Measurements from ENCODE around the gene RAB19. TPM values are rescaled to one million over a fixed set of nuclear protein-coding genes. Genes with fewer than 3 reads are reported as not detected.

RAB19 gene
- total and polyA plus RNA-seq, 7 donors = not detected

DNA sequence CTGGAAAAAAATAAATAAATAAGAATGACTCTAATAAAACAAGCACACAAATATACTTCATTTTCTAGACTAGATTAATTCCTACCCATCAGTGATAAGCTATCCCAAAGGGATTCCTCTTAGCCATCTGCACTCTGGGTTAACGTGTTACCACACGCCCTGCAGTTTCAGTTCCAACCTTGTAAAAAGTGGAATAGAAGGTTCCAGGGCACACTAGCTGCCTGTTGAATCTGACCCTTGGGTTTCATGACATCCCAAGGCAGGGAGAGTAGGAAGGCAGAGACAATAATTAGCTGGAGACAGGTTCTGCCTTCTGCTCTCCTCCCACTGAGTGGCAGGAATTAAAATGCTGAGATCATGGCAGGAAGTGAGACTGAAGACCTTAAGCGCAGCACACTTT, 39.0 kb upstream of the RAB19 start:
- WGBS, 3 donors = 83 to 95% (median 84%) methylated on average over 3 of the region's 3 CpGs

DNA sequence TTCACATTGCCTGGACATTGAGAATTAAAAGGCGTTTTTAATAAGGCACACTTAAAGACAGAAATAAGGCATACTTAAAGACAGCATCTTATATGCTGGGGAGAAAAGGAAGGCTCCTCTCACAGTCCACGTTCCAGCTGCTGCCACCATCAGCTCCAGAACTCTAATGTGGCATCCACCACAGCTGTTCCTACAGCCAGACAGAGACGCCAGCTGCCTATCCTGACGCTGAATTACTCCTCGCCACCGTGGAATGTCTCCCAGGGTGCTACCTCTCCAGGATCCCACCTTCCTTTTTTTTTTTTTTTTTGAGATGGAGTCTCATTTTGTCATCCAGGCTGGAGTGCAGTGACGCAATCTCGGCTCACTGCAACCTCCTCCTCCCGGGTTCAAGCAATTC, 36.3 kb upstream of the RAB19 start:
- WGBS, 3 donors = 76 to 83% (median 78%) methylated on average over 9 of the region's 9 CpGs
- ATAC-seq = no peak
- no peak for DNase-seq

More for the DNA sequence above, 39.0 kb upstream of the RAB19 start:
- Histone ChIP-seq H3K9me3 (no peaks in the 10 kb centered on the region), H3K27ac (no peak overlapping the region), H3K27me3 (ENCODE audit: insufficient read depth in 3 of 3, low read length in 2 of 3) (no peaks in the 10 kb centered on the region), H3K4me3 (no peak overlapping the region), H3K4me1 (no peaks in the 10 kb centered on the region), H3K36me3 (ENCODE audit: insufficient read depth in 1 of 2, low read depth in 1 of 2) (peaks cover 0 to 34% of the 10 kb centered on the region in 2 donors)
- intact Hi-C loops (cut with DNase I) = no loop called here
- TF ChIP-seq, protein P1, sequence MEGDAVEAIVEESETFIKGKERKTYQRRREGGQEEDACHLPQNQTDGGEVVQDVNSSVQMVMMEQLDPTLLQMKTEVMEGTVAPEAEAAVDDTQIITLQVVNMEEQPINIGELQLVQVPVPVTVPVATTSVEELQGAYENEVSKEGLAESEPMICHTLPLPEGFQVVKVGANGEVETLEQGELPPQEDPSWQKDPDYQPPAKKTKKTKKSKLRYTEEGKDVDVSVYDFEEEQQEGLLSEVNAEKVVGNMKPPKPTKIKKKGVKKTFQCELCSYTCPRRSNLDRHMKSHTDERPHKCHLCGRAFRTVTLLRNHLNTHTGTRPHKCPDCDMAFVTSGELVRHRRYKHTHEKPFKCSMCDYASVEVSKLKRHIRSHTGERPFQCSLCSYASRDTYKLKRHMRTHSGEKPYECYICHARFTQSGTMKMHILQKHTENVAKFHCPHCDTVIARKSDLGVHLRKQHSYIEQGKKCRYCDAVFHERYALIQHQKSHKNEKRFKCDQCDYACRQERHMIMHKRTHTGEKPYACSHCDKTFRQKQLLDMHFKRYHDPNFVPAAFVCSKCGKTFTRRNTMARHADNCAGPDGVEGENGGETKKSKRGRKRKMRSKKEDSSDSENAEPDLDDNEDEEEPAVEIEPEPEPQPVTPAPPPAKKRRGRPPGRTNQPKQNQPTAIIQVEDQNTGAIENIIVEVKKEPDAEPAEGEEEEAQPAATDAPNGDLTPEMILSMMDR (IDR thresholded peaks at IDR 0.05) = no peak
- no peak for ATAC-seq
- no peak for DNase-seq

DNA sequence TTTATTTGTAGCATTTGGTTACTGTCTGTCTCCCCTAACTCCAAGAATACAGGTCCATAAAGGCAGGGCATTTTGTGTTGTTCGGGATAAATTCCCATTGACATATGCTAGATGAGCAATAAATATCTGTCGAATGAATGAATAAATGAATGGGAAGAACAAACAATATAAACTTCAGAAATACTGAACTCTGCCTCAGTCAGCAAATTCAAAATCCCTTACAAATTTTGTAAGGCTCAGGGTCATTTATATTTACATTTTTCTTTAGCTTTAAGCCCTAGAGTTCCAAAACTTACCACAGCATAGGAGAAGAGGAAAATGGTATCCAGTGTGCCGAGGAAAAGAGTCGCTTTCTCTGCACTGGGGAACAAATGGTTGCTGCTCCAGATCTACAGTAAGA, 34.6 kb upstream of the RAB19 start:
- no peak for DNase-seq
- Histone ChIP-seq H3K4me3 (no peak overlapping the region), H3K27me3 (ENCODE audit: insufficient read depth in 3 of 3, low read length in 2 of 3) (no peaks in the 10 kb centered on the region), H3K4me1 (no peaks in the 10 kb centered on the region), H3K9me3 (no peaks in the 10 kb centered on the region), H3K27ac (no peak overlapping the region), H3K36me3 (ENCODE audit: insufficient read depth in 1 of 2, low read depth in 1 of 2) (peaks cover 0 to 22% of the 10 kb centered on the region in 2 donors)
- intact Hi-C loops (cut with DNase I) = no loop called here
- no peak for ATAC-seq
- WGBS, 3 donors = 93 to 98% (median 96%) methylated on average over 4 of the region's 4 CpGs
- TF ChIP-seq, protein P1 (IDR thresholded peaks at IDR 0.05) = no peak

More for the DNA sequence above, 36.3 kb upstream of the RAB19 start:
- no peaks in the 10 kb centered on the region for H3K27me3 ChIP-seq (ENCODE audit: insufficient read depth in 3 of 3, low read length in 2 of 3)
- H3K36me3 ChIP-seq (ENCODE audit: insufficient read depth in 1 of 2, low read depth in 1 of 2) = peaks cover 0 to 29% of the 10 kb centered on the region in 2 donors
- no peak overlapping the region for H3K27ac ChIP-seq
- no peaks in the 10 kb centered on the region for H3K4me1 ChIP-seq
- intact Hi-C loops (cut with DNase I) = no loop called here
- H3K4me3 ChIP-seq = no peak overlapping the region
- TF ChIP-seq, protein P1 (IDR thresholded peaks at IDR 0.05) = no peak
- H3K9me3 ChIP-seq = no peaks in the 10 kb centered on the region

DNA sequence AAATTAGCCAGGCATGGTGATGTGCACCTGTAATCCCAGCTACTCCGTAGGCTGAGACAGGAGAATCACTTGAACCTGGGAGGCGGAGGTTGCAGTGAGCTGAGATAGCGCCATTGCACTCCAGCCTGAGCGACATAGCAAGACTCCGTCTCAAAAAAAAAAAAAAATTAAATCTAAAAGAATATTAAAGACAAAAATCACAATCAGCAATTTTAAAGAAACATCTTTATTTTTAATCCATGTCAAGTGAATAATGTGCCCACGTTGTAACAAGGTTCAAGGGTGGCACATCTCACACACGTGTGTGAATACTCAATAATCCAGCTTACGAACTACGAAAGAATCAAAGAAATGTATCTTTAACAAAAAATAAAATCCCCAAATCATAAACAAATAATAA, 28.5 kb upstream of the RAB19 start:
- H3K27me3 ChIP-seq (ENCODE audit: insufficient read depth in 3 of 3, low read length in 2 of 3) = no peaks in the 10 kb centered on the region
- H3K9me3 ChIP-seq = no peaks in the 10 kb centered on the region
- intact Hi-C loops (cut with DNase I) = no loop called here
- H3K27ac ChIP-seq = no peak overlapping the region
- H3K36me3 ChIP-seq (ENCODE audit: insufficient read depth in 1 of 2, low read depth in 1 of 2) = peaks cover 0 to 41% of the 10 kb centered on the region in 2 donors
- H3K4me1 ChIP-seq = no peaks in the 10 kb centered on the region
- no peak overlapping the region for H3K4me3 ChIP-seq
- ATAC-seq (no peak), DNase-seq (no peak)
- whole genome bisulfite sequencing, 3 donors = 95 to 96% (median 96%) methylated on average over 9 of the region's 9 CpGs
- TF ChIP-seq, protein P1 (IDR thresholded peaks at IDR 0.05) = no peak
